ENCODE measurements around the gene LHFPL6. TPM values are rescaled to one million over a fixed set of nuclear protein-coding genes. Genes with fewer than 3 reads are reported as not detected.

The LHFPL6 gene
- total RNA-seq, 1 experiment from 2014 or later: 25.7 TPM

DNA sequence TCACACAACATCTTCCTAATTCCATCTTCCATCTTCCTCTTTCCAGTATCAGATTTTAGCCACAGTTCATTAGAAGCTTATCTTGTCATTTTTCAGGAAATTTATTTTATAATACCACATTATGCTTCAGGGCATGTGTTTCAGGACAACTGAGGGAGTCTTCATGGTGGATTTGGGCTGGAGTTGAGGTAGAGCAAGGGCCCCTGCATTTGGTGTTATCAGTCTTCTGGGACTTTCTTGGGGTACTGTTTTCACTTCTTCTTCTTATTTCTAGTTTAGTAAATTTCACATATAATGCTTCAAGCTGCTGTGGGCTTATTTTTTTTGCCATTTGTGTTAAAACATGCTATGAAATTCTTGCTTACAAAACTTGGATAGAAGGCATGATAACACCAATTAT, 188.7 kb downstream of the LHFPL6 start:
- Histone ChIP-seq H3K27me3 (ENCODE audit: control insufficient read depth, insufficient read depth, low read length) (no peaks in the 10 kb centered on the region), H3K4me1 (ENCODE audit: control insufficient read depth, insufficient read depth, low read length) (no peaks in the 10 kb centered on the region), H3K36me3 (ENCODE audit: control insufficient read depth, insufficient read depth, low read length) (no peaks in the 10 kb centered on the region), H3K9me3 (ENCODE audit: control insufficient read depth, insufficient read depth, low read depth, low read length) (no peaks in the 10 kb centered on the region), H3K27ac (ENCODE audit: low read length) (no peak overlapping the region), H3K4me3 (ENCODE audit: low read depth in 2 of 2, low read length in 2 of 2) (no peak overlapping the region)
- CTCF ChIA-PET: no interaction called here
- in situ Hi-C loops (cut with HindIII; ENCODE audit: low pct_unique_long_range_greater_than_20kb, low sequenced_read_pairs) (no loop called here), intact Hi-C loops (cut with micrococcal nuclease; ENCODE audit: unreplicated experiment) (no loop called here)
- BruUV-seq (replicated peaks): no TSS peak
- POLR2A ChIA-PET: no interaction called here
- TF ChIP-seq SIN3A (IDR thresholded peaks at IDR 0.05; ENCODE audit: borderline replicate concordance, insufficient read depth, low read depth, low read length) (no peak), TCF7L2 (IDR thresholded peaks at IDR 0.05; ENCODE audit: low read depth, low read length) (no peak), POLR2AphosphoS5 (IDR thresholded peaks at IDR 0.05; ENCODE audit: low read depth, low read length) (no peak)
- TF ChIP-seq, protein P1, sequence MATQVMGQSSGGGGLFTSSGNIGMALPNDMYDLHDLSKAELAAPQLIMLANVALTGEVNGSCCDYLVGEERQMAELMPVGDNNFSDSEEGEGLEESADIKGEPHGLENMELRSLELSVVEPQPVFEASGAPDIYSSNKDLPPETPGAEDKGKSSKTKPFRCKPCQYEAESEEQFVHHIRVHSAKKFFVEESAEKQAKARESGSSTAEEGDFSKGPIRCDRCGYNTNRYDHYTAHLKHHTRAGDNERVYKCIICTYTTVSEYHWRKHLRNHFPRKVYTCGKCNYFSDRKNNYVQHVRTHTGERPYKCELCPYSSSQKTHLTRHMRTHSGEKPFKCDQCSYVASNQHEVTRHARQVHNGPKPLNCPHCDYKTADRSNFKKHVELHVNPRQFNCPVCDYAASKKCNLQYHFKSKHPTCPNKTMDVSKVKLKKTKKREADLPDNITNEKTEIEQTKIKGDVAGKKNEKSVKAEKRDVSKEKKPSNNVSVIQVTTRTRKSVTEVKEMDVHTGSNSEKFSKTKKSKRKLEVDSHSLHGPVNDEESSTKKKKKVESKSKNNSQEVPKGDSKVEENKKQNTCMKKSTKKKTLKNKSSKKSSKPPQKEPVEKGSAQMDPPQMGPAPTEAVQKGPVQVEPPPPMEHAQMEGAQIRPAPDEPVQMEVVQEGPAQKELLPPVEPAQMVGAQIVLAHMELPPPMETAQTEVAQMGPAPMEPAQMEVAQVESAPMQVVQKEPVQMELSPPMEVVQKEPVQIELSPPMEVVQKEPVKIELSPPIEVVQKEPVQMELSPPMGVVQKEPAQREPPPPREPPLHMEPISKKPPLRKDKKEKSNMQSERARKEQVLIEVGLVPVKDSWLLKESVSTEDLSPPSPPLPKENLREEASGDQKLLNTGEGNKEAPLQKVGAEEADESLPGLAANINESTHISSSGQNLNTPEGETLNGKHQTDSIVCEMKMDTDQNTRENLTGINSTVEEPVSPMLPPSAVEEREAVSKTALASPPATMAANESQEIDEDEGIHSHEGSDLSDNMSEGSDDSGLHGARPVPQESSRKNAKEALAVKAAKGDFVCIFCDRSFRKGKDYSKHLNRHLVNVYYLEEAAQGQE (IDR thresholded peaks at IDR 0.05; ENCODE audit: insufficient read depth in 1 of 2, low read depth in 2 of 2, low read length in 1 of 2): no peak
- TF ChIP-seq, protein P2, sequence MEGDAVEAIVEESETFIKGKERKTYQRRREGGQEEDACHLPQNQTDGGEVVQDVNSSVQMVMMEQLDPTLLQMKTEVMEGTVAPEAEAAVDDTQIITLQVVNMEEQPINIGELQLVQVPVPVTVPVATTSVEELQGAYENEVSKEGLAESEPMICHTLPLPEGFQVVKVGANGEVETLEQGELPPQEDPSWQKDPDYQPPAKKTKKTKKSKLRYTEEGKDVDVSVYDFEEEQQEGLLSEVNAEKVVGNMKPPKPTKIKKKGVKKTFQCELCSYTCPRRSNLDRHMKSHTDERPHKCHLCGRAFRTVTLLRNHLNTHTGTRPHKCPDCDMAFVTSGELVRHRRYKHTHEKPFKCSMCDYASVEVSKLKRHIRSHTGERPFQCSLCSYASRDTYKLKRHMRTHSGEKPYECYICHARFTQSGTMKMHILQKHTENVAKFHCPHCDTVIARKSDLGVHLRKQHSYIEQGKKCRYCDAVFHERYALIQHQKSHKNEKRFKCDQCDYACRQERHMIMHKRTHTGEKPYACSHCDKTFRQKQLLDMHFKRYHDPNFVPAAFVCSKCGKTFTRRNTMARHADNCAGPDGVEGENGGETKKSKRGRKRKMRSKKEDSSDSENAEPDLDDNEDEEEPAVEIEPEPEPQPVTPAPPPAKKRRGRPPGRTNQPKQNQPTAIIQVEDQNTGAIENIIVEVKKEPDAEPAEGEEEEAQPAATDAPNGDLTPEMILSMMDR (IDR thresholded peaks at IDR 0.05): no peak
- no peak for DNase-seq (ENCODE audit: low read depth, low spot score)
- ATAC-seq: no peak

DNA sequence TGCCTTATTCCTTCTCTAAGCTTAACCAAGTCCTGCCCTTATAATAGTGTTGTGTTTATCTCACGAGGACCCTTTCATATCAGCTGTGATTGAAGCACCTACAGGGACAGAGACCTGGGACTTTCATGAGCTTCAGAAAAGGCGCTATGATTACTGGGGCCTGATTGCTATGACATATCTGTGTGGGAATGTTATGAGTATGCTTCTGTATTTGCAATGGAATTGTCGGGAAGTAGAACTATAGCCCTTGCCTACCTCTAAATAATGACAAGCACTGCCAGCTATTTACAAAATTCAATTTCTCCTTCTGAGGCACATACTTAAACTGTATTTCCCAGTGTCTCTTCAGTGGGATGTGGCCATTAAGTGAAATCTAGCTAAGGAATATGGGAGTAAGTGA, 191.5 kb downstream of the LHFPL6 start:
- H3K4me3 ChIP-seq (ENCODE audit: low read depth in 2 of 2, low read length in 2 of 2): no peak overlapping the region
- BruUV-seq (replicated peaks): no TSS peak
- in situ Hi-C loops (cut with HindIII; ENCODE audit: low pct_unique_long_range_greater_than_20kb, low sequenced_read_pairs) (no loop called here), intact Hi-C loops (cut with micrococcal nuclease; ENCODE audit: unreplicated experiment) (no loop called here)
- H3K9me3 ChIP-seq (ENCODE audit: control insufficient read depth, insufficient read depth, low read depth, low read length): no peaks in the 10 kb centered on the region
- ChIA-PET CTCF (no interaction called here), POLR2A (no interaction called here)
- no peak for DNase-seq (ENCODE audit: low read depth, low spot score)
- no peaks in the 10 kb centered on the region for H3K36me3 ChIP-seq (ENCODE audit: control insufficient read depth, insufficient read depth, low read length)
- no peaks in the 10 kb centered on the region for H3K4me1 ChIP-seq (ENCODE audit: control insufficient read depth, insufficient read depth, low read length)
- no peak for TF ChIP-seq TCF7L2 (IDR thresholded peaks at IDR 0.05; ENCODE audit: low read depth, low read length)
- TF ChIP-seq, protein P1 (IDR thresholded peaks at IDR 0.05; ENCODE audit: insufficient read depth in 1 of 2, low read depth in 2 of 2, low read length in 1 of 2): no peak
- TF ChIP-seq, protein P2 (IDR thresholded peaks at IDR 0.05): no peak
- TF ChIP-seq POLR2AphosphoS5 (IDR thresholded peaks at IDR 0.05; ENCODE audit: low read depth, low read length): no peak
- no peak for TF ChIP-seq SIN3A (IDR thresholded peaks at IDR 0.05; ENCODE audit: borderline replicate concordance, insufficient read depth, low read depth, low read length)
- H3K27ac ChIP-seq (ENCODE audit: low read length): no peak overlapping the region
- ATAC-seq: no peak
- no peaks in the 10 kb centered on the region for H3K27me3 ChIP-seq (ENCODE audit: control insufficient read depth, insufficient read depth, low read length)

All from Panc1 (cell line).